ENCODE measurements around the gene FKBP1B.
A peak's percentile ranks its signal among the peaks of the same experiment; 100 is the strongest.
"Not testable (repeated sequence)": the region's sequence is repeated elsewhere in the genome, so short reads cannot be mapped to it uniquely, and the experiment has no call there.

The FKBP1B gene

DNA sequence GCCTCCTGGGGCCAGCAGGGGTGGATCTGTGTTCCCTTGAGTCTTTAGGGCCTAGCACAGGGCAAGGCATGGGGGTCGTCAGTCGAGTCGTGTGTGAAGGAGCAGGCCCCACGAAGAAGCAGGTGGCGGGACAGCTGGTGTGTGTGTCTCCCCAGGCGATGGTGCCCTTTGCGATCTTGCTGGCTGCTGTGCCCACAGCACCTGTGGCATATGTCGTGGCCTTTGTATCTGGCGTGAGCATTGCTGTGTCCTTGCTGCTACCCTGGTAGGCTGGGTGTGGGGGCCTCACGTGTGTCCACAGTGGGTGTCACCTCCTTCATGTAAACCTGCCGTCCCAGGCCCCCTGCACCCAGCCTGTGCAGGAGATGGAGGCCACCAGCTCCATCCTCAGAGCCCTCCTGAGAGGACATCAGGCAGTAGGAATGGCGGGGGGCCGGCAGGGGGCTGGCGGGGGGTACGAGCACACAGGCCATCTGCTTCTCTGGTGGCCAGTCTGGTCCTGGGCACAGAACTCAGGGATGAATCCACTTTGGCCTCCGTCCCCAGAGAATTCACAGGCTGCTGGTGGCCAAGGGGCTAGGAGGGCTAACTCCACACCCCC is 26.5 kb upstream of the FKBP1B start:
- DNase-seq = no peak

DNA sequence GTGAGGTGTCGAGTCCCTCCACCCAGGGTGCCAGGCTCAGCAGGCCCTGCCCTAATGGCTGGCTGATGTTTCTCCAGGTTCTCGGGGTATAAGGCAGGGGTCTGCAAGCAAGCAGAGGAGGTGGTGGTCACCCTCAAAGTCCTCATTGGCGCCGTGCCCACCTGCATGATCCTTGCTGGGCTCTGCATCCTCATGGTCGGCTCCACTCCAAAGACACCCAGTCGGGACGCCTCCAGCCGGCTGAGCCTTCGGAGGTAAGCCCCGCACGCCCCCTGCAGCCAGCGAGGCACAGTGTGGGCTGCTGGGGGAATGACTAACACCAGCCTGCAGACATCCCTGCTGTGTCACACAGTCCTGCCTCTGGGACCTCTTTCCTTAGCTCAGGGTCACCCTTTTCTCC is 25.5 kb upstream of the FKBP1B start:
- DNase-seq = peak; percentile 7

DNA sequence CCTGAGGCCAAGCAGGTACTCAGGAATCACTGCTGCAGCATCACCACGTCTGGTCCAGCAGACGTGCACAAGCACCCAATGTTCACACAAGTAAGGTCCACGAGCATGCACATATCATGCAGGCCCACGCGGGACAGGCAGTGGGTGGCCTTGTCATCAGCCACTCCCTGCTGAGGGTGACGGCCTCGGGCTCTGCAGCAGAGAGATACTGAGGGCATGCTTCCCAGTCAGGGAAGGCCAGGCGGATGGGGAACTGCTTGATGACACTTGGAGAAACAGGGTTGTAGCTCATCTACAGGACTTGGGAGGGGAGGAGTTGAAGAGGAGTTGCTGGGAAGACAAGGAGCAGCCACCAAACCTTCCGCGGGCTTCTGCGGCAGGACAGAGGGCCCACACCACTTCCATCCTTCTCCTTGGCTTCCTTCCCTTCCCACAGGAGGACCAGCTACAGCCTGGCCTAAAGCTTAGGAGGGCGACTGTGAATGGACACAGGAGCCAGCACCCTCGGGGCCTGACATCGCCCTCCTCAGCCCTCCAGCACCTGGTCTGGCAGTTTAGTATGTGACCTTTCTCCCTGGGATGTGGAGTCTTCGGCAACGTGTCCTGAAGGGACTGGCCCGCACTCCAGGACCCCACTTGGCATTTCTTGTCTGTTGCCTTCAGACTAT is 24.4 kb upstream of the FKBP1B start:
- no peak for DNase-seq

DNA sequence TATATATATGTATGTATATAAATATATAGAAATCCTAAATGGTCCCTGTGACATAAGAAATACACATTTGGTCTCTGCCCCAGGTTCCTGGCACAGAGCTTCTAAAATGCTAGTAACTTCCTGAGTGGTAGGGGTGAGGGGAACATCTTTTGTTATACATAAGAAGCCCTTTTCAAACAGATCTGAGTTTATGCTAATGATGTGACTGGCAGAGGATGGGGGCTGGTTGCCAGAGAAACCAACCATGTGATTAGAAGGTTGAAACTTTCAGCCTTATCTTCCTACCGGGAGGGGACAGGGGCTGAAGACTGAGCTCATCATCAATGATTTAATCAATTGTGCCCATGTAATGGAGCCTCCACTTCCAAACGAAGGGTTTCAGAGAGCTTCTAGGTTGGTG is 23.3 kb upstream of the FKBP1B start:
- DNase-seq = no peak

DNA sequence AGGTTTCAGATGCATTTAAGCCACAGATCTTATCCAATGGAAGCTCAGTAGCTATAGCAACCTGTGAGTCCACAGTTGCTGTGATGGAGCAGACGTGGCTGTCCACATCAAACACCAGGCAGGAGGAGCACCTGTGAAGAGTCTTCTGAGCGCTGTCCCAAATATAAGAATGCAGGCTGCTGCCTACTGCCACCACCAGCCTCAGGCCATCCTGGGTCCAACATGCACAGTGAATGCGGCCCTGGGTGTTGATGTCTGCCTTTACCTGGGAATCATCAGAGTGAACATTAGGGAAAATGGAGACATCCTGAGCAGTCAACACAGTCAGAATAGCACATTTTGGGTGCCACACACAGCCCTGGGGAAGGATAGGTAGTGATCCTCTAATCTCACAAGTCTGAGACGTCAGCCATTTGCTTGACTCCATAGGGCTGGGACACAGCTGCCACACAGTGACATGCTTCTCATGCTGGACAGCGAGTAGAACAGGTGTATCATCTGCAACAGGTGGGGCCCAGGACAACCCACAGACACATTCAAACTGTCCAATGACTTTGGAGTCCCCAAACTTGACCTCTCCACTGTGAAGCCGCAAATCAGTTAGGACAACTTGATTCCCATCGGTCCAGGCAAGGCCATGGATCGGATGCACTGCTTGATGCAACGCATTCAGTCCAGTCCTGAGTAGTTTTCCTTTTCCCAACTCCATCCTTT is 10.6 kb upstream of the FKBP1B start:
- no peak for DNase-seq

DNA sequence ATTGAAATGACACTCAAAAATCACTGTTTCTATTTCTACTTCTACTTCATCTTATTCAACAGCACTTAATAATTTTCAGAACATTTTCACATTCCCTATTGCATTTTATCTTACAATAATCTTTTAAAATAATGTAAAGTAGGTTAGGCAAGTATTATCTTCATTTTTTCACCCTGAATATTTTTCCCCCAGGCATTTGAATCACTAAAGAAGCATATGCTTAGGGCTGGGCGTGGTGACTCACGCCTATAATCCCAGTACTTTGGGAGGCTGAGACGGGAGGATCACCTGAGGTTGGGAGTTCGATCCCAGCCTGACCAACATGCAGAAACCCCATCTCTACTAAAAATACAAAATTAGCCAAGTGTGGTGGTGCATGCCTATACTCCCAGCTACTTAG is 9.0 kb upstream of the FKBP1B start:
- DNase-seq = no peak

DNA sequence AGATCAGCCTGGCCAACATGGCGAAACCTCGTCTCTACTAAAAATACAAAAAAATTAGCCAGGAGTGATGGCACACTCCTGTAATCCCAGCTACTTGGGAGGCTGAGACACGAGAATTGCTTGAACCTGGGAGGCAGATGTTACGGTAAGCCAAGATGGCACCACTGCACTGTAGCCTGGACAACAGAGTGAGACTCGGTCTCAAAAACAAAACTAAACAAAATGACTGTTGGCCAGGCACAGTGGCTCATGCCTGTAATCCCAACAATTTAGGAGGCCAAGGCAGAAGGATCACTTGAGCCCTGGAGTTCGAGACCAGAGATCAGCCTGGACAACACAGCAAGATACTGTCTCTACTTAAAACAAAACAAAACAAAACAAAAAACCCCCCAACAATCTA is 6.4 kb upstream of the FKBP1B start:
- not testable (repeated sequence) for DNase-seq

DNA sequence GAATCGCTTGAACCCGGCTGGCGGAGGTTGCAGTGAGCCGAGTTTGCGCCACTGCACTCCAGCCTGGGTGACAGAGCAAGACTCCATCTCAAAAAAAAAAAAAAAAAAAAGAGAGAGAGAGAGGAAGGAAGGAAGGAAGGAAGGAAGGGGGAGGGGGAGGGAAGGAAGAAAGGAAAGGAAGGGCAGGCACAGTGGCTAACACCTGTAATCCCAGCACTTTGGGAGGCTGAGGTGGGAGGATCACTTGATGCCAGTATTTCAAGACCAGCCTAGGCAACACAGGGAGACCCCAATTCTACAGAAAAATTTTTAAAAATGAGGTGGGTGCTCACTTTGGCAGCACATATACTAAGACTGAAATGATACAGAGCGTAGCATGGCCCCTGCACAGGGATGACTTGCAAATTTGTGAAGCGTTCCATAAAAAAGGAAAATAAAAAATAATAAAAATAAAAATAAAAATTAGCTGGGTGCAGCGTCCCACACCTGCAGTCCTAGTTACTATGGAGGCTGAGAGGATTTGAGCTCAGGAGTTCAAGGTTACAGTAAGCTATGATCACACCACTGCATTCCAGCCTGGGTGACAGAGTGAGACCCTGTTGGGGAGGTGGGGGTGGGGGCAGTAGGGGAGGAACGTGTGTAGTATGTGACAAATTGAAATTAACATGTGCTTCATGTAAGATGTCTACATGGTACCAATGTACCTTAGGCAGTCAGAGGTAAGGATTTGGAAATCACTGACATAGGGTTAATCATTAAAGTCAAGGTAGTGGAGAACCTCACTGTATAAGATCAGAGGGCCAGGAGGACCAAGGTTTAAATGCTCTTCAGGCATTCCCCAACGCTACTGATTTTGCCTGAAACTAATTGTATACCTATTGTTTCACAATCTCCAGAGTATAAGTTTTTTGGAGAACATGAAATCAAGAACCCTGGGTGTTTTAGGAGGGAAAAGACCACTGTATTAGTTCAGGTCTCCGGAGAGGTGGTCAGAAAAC is 3.7 kb upstream of the FKBP1B start:
- no peak for DNase-seq

DNA sequence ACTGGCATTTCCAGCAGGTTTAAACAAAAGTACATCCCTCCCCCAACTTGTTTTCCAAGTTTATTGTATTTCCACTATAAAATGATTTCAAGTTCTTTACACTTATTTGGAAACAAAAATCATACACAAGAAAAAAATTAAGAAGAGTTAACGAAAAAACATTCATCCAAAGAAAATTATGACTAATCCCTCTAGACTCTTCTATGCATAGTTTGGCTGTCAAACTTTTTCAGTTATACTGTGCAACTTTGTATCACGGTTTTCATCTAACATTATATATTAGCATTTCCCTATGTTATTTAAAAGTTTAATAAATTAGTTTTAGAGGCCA is 3.0 kb upstream of the FKBP1B start:
- no peak for DNase-seq

DNA sequence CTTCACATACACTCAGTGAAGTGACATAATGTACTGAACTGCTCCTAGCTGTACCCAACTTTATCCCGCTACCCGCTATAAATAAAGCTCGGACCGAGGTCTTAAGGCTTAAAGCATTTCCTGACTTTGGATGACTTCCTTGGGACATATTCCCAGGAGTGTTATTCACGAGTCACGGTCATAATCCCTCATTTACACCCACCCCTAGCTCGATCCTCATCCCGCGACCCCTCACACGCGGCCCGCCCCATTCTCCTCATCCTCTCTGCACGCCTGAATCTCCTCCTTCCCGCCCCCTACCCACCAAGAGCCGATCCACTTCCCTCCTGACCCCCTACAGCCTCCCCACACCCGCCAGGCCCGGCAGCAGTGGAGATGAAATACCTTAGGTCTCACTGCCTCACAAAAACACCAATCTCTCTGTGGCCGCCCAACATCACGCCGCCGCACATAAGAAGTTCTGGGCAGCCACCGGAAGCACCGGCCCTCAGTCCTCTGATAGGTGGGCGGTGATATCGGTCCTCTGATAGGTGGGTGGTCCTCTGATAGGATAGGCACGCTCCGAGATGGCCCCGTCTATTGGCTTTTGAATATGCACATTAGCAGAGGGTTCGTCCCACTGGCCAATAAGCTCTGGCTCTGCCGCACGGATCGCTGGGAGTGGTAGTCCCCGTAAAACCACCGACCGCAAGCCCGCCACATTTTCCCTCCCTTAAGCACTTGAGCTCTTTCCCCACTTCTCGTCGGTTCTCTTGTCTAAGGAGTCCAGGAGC is 2.4 kb upstream of the FKBP1B start, which contains the start of gene WDCP:
Gene WDCP, minus strand, starts transcription at position 462 of the 773 bp plus-strand sequence. CDS start 7,897 bp downstream, outside the sequence.
- DNase-seq = peak; percentile 99

DNA sequence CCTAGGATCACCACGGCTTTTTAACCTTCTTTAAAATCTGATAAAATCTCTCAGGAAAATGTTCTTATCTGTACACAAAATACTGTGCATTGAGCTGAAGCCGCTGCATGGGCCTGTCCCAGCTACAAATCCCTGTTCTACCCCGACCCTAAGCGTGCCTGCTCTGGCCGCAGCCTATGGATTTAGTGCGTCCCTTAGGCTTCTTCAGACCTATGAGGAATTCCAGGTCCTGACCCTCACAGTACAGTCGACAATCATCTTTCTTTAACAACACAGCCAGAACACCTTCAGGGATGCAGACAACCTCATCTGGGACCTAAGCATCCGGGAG is 1.9 kb upstream of the FKBP1B start:
- DNase-seq = no peak

DNA sequence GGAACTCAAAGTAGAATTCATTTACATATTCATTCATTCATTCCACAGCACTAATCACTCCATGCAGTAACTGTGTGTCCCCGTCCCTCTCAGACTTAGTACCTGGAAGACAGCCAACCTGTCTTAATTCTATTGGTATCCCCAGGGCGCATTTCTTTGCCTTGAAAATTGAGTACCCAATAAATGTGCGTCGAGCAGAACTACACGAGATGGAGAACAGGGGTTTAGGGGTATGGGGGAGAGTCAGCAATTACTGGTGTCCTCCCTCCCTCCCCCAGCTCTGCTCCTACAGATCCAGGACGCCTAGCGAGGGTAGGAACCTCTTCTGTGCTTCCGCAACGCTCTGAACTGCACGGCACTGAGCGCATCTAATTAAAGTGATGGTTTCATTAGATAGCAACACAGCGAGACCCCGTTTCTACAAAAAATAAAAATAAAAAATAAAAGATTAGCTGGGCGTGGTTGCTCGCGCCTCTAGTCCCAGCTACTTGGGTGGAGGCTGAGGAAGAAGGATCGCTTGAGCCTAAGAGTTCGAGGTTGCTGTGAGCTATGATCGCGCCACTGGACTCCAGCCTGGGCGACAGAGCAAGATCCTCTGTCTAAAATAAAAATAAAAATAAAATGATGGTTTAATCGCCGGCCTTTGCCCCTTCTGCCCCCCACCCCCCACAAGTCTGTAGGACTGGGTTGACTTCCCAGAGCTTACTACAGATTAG is 614 bp upstream of the FKBP1B start:
- DNase-seq = no peak

DNA sequence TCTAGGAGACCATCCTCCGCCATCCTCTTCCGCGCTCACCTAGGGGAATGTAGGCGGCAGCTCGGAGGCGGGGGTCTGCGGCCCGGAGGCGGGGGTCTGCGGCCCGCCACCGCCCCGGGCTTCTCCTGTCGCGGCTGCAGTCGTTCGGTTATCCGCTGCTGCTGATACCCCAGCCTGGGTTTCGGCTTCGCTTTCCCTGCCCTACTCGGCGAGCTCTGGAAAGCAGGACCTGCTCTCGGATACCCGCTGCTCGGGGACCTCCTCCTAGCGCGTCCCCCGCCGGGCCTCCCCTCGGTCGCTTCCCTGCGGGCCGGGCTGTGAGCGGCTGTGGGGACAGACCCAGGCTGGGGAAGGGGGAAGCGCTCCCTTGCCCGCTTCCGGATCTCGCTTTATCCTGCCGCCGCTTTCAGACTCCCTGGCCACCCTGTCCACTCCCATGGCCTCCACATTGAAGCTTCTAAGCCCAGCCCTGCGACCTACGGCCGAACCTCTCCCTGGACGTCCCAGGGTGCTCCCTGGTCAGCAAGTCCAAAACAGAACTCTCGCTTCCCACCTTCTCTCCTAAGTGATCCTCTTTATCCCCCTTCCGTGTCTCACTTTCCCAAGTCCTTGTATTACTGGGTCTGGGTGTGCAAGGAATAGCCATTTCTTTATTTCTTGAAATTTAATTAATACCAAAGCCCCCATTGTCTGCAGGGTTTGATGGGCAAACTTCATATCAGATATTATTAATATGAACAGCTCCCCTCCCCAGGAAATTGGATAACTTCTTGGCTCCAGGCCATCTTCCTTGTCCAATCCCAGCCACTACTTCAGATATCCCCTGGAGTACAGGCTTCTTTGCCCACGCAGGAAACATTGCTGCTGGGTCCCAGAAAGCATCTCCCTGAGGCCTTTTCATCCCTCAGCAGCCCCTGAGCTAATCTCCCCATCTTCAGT is 769 bp downstream of the FKBP1B start:
- DNase-seq = no peak

DNA sequence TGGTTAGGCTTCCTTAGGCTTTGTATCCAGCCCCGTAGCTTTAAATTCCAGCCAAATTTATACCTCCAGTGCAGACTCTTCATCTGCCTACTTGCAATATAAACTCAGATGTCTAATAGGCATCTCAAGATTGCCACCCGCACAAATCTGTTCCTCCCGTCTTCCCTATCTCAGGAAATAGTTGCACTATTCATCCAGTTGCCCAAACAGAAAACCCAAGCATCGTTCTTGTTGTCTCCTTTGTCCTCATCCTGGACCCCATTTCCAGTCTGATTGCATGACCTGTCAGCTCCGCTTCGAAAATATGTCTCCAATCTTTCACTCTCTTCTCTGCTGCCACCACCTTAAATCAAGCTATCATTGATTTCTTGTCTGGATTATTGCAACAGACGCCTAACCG is 2.3 kb downstream of the FKBP1B start:
- no peak for DNase-seq

DNA sequence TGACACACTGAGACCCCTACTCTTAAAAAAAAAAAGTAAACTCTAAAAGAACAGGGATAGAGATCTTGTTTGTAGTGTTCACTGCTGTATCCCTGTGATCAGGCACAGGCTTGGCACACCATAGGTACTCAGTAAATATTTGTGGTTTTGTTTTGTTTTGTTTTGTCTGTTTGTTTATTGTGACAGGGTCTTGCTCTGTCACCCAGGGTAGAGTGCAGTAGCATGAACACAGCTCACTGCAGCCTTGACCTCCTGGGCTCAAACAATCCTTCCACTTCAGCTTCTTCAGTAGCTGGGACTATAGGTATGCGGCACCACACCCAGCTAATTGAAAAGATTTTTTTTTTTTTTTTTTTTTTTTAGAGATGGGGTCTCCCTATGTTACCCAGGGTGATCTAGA is 3.4 kb downstream of the FKBP1B start:
- no peak for DNase-seq

DNA sequence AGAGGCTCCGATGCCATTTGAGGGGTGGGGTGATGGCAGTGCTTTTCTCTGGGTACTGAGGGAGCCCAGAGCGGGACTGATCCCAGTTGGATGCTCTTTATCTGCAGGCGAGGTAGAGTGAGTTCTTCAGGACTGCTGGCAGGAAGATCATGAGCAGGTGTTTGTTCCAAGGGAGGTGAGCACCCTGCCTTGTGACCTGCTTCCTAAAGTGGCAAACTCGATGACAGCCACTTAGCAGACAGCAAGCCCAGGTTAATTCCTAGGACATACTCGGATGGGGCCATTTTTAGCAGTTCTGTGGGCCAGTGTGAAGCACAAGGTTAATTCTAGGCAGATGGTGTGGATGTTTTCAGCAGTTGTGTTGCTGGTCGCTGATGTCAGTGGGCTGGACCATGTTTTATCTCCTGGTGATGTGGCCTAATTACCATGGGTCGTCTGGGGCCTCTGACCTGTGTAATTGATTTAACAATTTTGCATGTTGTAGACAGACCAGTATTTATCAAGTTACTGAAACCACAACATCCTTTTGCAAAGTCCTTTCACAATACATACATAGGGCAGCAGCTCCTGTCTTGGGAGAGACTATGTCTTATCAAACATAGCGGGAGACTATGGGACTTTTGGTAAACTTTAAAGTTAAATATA is 4.9 kb downstream of the FKBP1B start:
- no peak for DNase-seq

DNA sequence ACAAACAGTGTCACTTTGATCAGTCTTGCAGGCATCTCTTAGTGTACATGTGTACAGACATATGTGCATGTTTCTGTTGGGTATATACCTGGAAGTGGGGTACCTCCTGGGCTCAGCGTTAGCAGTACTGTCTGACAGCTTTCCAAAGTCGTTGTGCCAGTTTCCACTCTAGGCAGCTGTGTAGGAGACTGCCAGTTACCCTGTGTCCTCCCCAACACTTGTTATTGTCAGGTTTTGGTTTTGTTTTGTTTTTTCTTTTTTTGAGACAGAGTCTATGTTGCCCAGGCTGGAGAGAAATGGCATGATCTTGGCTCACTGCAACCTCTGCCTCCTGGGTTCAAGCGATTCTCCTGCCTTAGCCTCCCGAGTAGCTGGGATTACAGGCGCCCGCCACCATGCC is 6.2 kb downstream of the FKBP1B start:
- DNase-seq = no peak

DNA sequence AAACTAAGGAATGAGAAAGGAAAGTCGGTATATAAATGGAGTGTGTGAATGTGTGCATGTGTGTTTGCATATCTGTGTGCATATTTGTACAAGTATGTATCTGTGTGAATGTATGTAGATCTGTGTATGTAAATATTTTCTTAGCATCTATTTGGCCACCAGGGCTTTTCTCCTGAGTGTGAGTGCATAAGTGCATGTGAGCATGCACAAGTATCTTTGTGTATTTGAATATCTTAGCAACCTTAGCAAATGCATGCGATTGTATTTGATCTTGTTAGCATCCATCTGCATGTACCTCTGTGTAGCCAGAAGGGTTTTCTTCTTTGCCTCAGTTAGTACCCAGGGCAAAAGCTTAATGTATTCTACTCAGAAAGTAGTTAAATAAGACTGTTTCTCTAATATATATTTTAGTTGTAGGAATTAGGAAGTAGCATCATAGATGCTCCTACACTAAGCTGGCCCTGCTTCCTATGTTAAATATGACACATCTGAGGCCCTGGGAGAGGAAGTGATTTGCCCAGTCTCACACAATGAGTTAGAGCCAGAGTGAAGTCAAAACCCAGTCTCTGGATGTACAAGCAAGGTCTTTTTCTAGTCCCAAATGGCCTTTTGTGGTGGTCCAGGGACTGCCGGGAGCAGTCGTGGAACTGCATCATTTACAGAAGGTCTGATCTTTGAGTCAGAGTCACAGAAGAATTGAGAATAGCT is 9.2 kb downstream of the FKBP1B start:
- no peak for DNase-seq

DNA sequence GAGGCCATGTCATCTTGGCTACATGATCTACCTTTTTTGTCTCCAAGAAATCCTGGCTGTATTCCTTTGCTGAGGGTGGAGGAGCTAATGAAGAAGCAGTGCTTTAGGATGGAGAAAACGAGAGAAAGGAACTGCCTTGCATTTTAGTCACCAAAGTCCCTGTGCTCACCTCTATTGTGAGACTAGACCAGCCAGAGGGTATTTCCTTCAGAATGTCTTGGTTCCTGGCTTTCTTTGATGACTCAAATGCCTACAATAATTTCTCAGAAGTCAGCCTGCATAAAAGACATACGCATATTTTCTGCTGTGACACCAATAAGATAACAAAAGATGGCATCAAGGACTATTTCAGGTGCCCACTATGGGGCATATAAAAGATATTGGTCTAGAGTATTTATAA is 15.8 kb downstream of the FKBP1B start:
- DNase-seq = no peak

DNA sequence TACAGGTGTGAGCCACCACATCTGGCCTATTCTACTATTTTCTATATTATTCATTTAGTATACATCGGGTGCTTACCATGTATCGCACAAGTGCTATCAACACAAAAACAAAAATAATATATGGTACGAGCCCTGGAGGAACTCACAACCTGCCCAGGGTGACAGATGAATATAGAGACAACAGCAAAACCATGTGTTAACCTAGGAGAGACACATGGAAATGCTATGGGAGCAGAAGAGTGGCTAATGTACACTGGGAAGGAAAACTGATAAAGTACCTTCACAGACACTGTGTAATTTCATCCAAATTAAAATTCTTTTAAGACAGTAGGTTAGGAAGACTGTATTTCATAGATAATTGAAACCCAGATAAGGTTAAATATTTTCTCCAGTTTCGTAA is 22.7 kb downstream of the FKBP1B start:
- no peak for DNase-seq
